ENCODE data around the gene CHRNG. TPM values are rescaled to one million over a fixed set of nuclear protein-coding genes. Genes with fewer than 3 reads are reported as not detected.
"Not testable (repeated sequence)": the region's sequence is repeated elsewhere in the genome, so short reads cannot be mapped to it uniquely, and the experiment has no call there.

The CHRNG gene
- total RNA-seq, 3 donors from 2014 or later = not detected

DNA sequence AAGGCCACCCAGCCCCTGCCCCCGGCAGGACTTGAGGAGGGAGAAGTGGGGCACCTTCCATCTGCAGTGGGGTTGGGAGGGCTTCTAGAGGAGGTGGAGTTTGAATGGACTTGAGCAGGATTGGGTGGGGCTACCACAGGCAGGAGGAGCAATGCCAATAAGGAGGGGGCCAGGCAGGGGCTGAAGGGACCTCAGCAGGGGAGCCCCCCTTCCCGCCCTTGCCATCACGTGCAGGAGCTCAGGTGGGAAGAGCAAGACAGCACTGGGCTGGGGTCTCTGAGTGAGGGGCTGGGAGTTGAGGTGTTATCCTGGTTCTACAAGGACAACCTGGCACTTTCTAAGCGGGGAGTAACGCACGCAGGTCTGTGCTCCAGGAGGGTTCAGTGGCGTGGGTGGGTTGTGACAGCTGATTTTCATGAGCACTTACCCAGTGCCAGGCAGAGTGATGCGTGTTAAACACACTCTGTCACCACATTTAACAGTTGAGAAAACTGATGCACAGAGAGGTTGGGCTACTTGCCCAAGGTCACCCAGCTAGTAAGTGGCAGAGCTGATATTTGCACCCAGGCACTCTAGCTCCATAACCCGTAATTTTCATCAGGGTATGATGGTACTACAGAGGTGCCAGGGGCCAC, 8.7 kb upstream of the CHRNG start:
- no peaks in the 10 kb centered on the region for H3K36me3 ChIP-seq (ENCODE audit: low read depth)
- no peaks in the 10 kb centered on the region for H3K9me3 ChIP-seq
- ATAC-seq (no peak), DNase-seq (peak in 2 of 3 donors; percentile 11 to 21)
- TF ChIP-seq, protein P1, sequence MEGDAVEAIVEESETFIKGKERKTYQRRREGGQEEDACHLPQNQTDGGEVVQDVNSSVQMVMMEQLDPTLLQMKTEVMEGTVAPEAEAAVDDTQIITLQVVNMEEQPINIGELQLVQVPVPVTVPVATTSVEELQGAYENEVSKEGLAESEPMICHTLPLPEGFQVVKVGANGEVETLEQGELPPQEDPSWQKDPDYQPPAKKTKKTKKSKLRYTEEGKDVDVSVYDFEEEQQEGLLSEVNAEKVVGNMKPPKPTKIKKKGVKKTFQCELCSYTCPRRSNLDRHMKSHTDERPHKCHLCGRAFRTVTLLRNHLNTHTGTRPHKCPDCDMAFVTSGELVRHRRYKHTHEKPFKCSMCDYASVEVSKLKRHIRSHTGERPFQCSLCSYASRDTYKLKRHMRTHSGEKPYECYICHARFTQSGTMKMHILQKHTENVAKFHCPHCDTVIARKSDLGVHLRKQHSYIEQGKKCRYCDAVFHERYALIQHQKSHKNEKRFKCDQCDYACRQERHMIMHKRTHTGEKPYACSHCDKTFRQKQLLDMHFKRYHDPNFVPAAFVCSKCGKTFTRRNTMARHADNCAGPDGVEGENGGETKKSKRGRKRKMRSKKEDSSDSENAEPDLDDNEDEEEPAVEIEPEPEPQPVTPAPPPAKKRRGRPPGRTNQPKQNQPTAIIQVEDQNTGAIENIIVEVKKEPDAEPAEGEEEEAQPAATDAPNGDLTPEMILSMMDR (IDR thresholded peaks at IDR 0.05) = no peak
- no peaks in the 10 kb centered on the region for H3K4me1 ChIP-seq (ENCODE audit: low read depth)
- no peak overlapping the region for H3K4me3 ChIP-seq
- intact Hi-C loops (cut with DNase I, micrococcal nuclease) = no loop called here

DNA sequence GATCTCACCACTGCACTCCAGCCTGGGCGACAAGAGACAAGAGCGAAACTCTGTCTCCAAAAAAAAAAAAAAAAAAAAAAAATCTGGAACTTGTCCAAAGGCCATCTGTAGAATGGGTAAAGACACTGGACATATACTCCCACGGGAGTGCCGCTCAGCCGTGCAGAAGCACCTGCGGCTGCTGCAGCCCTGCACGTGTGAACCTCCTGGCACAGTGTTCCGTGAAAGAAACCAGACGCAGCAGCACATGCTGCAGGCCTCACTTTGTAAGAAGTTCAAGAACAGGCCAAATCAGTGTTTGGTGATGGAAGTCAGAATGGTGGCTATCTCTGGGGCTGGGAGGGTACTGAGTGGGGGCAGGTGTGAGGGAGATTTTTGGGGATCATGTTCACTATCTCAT, 7.1 kb upstream of the CHRNG start:
- no peaks in the 10 kb centered on the region for H3K9me3 ChIP-seq
- no peaks in the 10 kb centered on the region for H3K36me3 ChIP-seq (ENCODE audit: low read depth)
- TF ChIP-seq, protein P1 (IDR thresholded peaks at IDR 0.05) = no peak
- DNase-seq (peak in 1 of 3 donors; percentile 11), ATAC-seq (no peak)
- no peak overlapping the region for H3K4me3 ChIP-seq
- H3K4me1 ChIP-seq (ENCODE audit: low read depth) = no peaks in the 10 kb centered on the region
- intact Hi-C loops (cut with DNase I, micrococcal nuclease) = no loop called here

DNA sequence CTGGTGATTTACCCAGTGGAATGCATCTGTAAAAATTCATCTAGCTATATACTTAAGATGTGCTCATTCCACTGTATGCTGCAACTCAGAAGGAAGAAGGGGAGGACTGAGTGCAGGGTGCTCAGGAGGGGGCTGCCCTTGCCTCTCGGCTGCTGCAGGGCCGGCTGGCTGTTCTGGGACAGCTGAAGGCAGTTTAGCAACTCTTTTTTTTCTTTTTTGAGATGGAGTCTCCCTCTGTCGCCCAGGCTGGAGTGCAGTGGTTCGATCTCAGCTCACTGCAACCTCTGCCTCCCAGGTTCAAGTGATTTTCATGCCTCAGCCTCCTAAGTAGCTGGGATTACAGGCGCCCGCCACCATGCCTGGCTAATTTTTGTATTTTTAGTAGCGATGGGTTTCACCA, 6.7 kb upstream of the CHRNG start:
- H3K36me3 ChIP-seq (ENCODE audit: low read depth); H3K4me1 ChIP-seq (ENCODE audit: low read depth); intact Hi-C loops (cut with DNase I, micrococcal nuclease); ATAC-seq; H3K4me3 ChIP-seq; DNase-seq; H3K9me3 ChIP-seq: not testable (repeated sequence)

DNA sequence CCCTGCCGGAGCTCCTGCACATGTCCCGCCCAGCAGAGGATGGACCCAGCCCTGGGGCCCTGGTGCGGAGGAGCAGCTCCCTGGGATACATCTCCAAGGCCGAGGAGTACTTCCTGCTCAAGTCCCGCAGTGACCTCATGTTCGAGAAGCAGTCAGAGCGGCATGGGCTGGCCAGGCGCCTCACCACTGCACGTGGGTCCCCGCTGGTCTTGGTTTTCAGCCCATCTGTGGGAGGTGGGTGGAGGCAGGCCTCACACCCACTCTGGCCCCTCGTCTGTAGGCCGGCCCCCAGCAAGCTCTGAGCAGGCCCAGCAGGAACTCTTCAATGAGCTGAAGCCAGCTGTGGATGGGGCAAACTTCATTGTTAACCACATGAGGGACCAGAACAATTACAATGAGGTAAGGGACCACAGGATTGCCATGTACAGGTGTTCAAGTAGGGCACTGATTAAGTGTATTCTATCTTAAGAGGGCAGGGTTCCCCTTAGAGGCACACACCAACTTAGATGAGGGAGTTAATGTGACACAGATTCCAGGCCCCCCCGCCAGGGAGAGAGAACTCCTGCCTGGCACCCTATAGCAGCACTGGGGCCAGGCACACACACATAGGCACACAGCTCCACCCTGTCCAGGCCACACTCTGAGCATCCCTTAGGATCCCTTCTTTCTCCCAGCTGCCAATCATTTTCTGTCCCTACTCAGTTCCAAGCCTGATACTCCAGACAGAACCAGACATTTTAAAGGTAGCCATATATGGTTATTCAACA, 5.4 kb upstream of the CHRNG start:
- intact Hi-C loops (cut with DNase I, micrococcal nuclease) = no loop called here
- H3K9me3 ChIP-seq = no peaks in the 10 kb centered on the region
- H3K4me3 ChIP-seq = no peak overlapping the region
- ATAC-seq (no peak), DNase-seq (no peak)
- no peaks in the 10 kb centered on the region for H3K36me3 ChIP-seq (ENCODE audit: low read depth)
- H3K4me1 ChIP-seq (ENCODE audit: low read depth) = no peaks in the 10 kb centered on the region
- TF ChIP-seq, protein P1 (IDR thresholded peaks at IDR 0.05) = no peak

DNA sequence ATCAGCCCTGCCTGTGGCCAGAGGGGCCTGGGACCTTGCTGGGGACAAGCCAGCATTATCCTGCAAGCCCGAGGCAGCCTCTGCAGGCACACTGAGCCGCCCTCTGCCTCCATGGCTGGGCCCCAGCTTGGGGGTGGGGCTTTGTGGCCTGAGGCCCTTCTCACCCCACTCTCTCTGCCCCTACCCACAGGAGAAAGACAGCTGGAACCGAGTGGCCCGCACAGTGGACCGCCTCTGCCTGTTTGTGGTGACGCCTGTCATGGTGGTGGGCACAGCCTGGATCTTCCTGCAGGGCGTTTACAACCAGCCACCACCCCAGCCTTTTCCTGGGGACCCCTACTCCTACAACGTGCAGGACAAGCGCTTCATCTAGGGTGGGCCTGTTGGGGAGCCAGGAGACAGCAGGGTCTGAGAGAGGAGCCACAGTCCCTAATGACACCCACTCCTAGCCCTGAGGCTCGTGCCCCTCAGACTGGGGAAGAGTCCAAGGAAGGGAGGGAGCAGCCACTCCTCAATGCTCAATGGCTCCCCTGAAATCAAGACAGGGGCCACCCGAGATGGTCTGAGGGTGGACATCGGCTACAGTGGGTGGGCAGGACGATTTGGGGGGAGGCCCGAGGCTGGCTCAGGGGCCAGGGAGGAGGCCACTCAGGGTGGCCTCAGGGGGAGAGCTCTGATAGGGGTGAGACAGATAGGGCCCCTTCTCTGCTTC, 4.4 kb upstream of the CHRNG start:
- Histone ChIP-seq H3K36me3 (ENCODE audit: low read depth) (no peaks in the 10 kb centered on the region), H3K4me1 (ENCODE audit: low read depth) (no peaks in the 10 kb centered on the region), H3K4me3 (no peak overlapping the region), H3K9me3 (no peaks in the 10 kb centered on the region)
- no peak for DNase-seq
- no peak for ATAC-seq
- TF ChIP-seq, protein P1 (IDR thresholded peaks at IDR 0.05) = no peak
- intact Hi-C loops (cut with DNase I, micrococcal nuclease) = no loop called here

Measured in mucosa of descending colon (tissue), 3 donors.